SK-N-SH (cell line): ENCODE data around the gene TMEM187. TPM values are rescaled to one million over a fixed set of nuclear protein-coding genes. Genes with fewer than 3 reads are reported as not detected.

Source experiments
- CTCF ChIA-PET: fragments of 300-600, 350-600 bp; formaldehyde crosslinking; extraction: SDS; loops from one replicate; lab custom pipeline; 2021; lab: Yijun Ruan, JAX
- POLR2A ChIA-PET: fragments of 350-600 bp; sonication (Branson Sonifier 250); formaldehyde crosslinking; extraction: SDS; loops from one replicate; lab custom pipeline; 2020; ENCODE audit warnings: antibody characterized with exemption, inconsistent platforms; lab: Yijun Ruan, JAX
- DNase-seq: peaks from one replicate; pipeline ENCODE4 v3.0.0; 2012
- H2AFZ ChIP-seq: fragments of 200-600 bp; sonication (generic); 2 replicates; pipeline ENCODE4 v1.8.1; 2016; ENCODE audit warnings: antibody characterized with exemption, mild to moderate bottlenecking, low read depth
- H3F3A ChIP-seq: fragments of 200-600 bp; sonication (generic); replicated peaks from 2 replicates; pipeline ENCODE3; 2016; ENCODE audit warnings: antibody characterized with exemption, mild to moderate bottlenecking; ENCODE audit not compliant: insufficient read depth
- H3K27ac ChIP-seq, 2 experiments: fragments of 200-500 bp in 1 of 2; fragments of 200-600 bp in 1 of 2; sonication (Bioruptor generic) in 1 of 2; sonication (generic), shearing (Covaris generic) in 1 of 2; 2 replicates each; pipeline versions ENCODE4 v1.5.1 to v1.6.1; 2014 to 2016; ENCODE audit warnings: low read depth in 2 of 2, inconsistent platforms in 1 of 2, low read length in 1 of 2, mild to moderate bottlenecking in 1 of 2, mixed read lengths in 1 of 2
- H3K27me3 ChIP-seq: fragments of 200-600 bp; sonication (generic), shearing (Covaris generic); 2 replicates; pipeline ENCODE4 v1.6.1; 2016; ENCODE audit warnings: mixed run types; ENCODE audit not compliant: insufficient read depth
- H3K36me3 ChIP-seq, 2 experiments: fragments of 200-500 bp in 1 of 2; fragments of 200-600 bp in 1 of 2; sonication (Bioruptor generic) in 1 of 2; sonication (generic) in 1 of 2; replicated peaks in 1 of 2; 2 replicates each; pipeline versions ENCODE3 to v1.5.1; 2014 to 2016; ENCODE audit warnings: low read length in 1 of 2, mild to moderate bottlenecking in 1 of 2; ENCODE audit not compliant: insufficient read depth in 2 of 2, control insufficient read depth in 1 of 2
- H3K4me1 ChIP-seq, 2 experiments: fragments of 200-500 bp in 1 of 2; fragments of 200-600 bp in 1 of 2; sonication (Bioruptor generic) in 1 of 2; sonication (generic), shearing (Covaris generic) in 1 of 2; 2 replicates each; pipeline versions ENCODE4 v1.5.1 to v1.6.1; 2014 to 2016; ENCODE audit warnings: low read depth in 1 of 2, low read length in 1 of 2, mixed run types in 1 of 2; ENCODE audit not compliant: insufficient read depth in 2 of 2, control insufficient read depth in 1 of 2
- H3K4me2 ChIP-seq: fragments of 200-600 bp; sonication (generic), shearing (Covaris generic); 2 replicates; pipeline ENCODE4 v1.6.1; 2017; ENCODE audit warnings: mixed run types
- H3K4me3 ChIP-seq, 2 experiments: fragments of 200-500 bp in 1 of 2; fragments of 200-600 bp in 1 of 2; sonication (Bioruptor generic) in 1 of 2; sonication (generic), shearing (Covaris generic) in 1 of 2; 2 replicates each; pipeline versions ENCODE4 v1.5.1 to v1.8.1; 2014 to 2016; ENCODE audit warnings: low read depth in 2 of 2, inconsistent platforms in 1 of 2, low read length in 1 of 2, mild to moderate bottlenecking in 1 of 2, mixed read lengths in 1 of 2, moderate library complexity in 1 of 2
- H3K79me2 ChIP-seq: fragments of 200-600 bp; sonication (generic); 2 replicates; pipeline ENCODE4 v1.8.1; 2017; ENCODE audit warnings: mild to moderate bottlenecking; ENCODE audit not compliant: insufficient read depth
- H3K9ac ChIP-seq: fragments of 200-600 bp; sonication (generic); 2 replicates; pipeline ENCODE4 v1.6.1; 2017; ENCODE audit warnings: mixed run types
- H3K9me2 ChIP-seq: fragments of 200-600 bp; sonication (generic); 2 replicates; pipeline ENCODE4 v1.6.1; 2017; ENCODE audit warnings: mixed run types
- H3K9me3 ChIP-seq: fragments of 200-600 bp; sonication (generic); 2 replicates; pipeline ENCODE4 v1.6.1; 2017; ENCODE audit warnings: mixed run types, mild to moderate bottlenecking, moderate library complexity
- H4K20me1 ChIP-seq: fragments of 200-600 bp; sonication (generic); 2 replicates; pipeline ENCODE4 v1.6.1; 2017; ENCODE audit warnings: mild to moderate bottlenecking, mixed run types; ENCODE audit not compliant: insufficient read depth
- CHD2 ChIP-seq: fragments of 150-350 bp; IDR thresholded peaks from 2 replicates; pipeline ENCODE4 v1.6.1; 2018; ENCODE audit warnings: low read length; ENCODE audit not compliant: partially characterized antibody
- EZH2phosphoT487 ChIP-seq: fragments of 200-600 bp; sonication (generic); IDR thresholded peaks from 2 replicates; pipeline ENCODE4 v1.6.1; 2017; ENCODE audit warnings: low read depth, mixed run types, mild to moderate bottlenecking, antibody characterized with exemption, moderate library complexity, borderline replicate concordance
- POLR2AphosphoS5 ChIP-seq: IDR thresholded peaks from 2 replicates; pipeline ENCODE4 v1.6.1; 2012; ENCODE audit warnings: low read depth, low read length
- SMC3 ChIP-seq: IDR thresholded peaks from 2 replicates; pipeline ENCODE4 v1.6.1; 2012; ENCODE audit warnings: low read depth, low read length, improper control_type of control experiment
- TAF1 ChIP-seq: IDR thresholded peaks from 2 replicates; pipeline ENCODE4 v1.6.1; 2012; ENCODE audit warnings: low read depth, mild to moderate bottlenecking, low read length, moderate library complexity, borderline replicate concordance
- WGBS: methylation state at CpG from one replicate; pipeline ENCODE4 v1.1.6; 2017; ENCODE audit warnings: low lambda C conversion rate; 5-methylcytosine and 5-hydroxymethylcytosine counted together
- polyA plus RNA-seq, 3 experiments: library from polyadenylated mRNA; depleted of rRNA; stranded (reverse); fragments of >200 nt; gene quantifications; 2 replicates each; pipeline ENCODE4 v1.2.3, GENCODE V29; 2012
- TF ChIP-seq, protein P1 (sequence below): fragments of 150-350 bp; IDR thresholded peaks from 2 replicates; pipeline ENCODE4 v1.6.1; 2016; ENCODE audit warnings: mild to moderate bottlenecking, low read depth, low read length
- TF ChIP-seq, protein P2 (sequence below): IDR thresholded peaks from 2 replicates; pipeline ENCODE4 v1.4.0; 2012; ENCODE audit warnings: low read depth
- TF ChIP-seq, protein P3 (sequence below): IDR thresholded peaks from 2 replicates; pipeline ENCODE4; 2012
- TF ChIP-seq, protein P4 (sequence below): fragments of 200-600 bp; sonication (generic); IDR thresholded peaks from 2 replicates; pipeline ENCODE4 v1.6.1; 2017; ENCODE audit warnings: antibody characterized with exemption, mild to moderate bottlenecking, moderate library complexity

Gene TMEM187
- polyA plus RNA-seq, 1 of the 3 experiments (the other 2 are of a cell fraction) = 10.9 TPM

DNA sequence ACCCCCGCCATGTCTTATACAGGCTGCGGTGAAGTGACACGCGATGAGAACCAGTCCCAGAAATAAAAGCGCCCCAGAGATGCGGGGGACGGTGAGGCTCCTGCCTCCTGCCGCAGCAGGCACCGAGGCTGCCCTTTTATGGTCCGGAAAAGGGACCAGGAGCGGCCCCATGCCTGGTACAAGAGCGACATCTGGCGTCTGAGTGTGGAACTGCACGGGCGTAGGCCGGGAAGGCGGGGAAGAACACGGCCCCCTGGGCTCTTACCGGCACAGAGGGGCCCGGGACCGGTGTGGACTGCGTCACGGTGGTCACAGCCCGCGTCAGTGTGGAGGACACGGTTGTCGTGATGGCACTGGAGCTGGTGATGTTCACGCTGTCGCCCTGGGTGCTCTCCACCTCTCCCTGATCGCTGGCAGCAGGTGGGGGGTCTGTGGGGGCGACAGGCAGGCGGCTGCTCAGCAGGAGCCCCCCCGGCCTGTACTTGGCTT lies 19.2 kb upstream of the TMEM187 start (continued):
- TF ChIP-seq TAF1 (no peak), POLR2AphosphoS5 (no peak), EZH2phosphoT487 (no peak), CHD2 (no peak), SMC3 (peak; percentile 73)
- TF ChIP-seq, protein P1, sequence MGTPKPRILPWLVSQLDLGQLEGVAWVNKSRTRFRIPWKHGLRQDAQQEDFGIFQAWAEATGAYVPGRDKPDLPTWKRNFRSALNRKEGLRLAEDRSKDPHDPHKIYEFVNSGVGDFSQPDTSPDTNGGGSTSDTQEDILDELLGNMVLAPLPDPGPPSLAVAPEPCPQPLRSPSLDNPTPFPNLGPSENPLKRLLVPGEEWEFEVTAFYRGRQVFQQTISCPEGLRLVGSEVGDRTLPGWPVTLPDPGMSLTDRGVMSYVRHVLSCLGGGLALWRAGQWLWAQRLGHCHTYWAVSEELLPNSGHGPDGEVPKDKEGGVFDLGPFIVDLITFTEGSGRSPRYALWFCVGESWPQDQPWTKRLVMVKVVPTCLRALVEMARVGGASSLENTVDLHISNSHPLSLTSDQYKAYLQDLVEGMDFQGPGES = no peak
- TF ChIP-seq, protein P2, sequence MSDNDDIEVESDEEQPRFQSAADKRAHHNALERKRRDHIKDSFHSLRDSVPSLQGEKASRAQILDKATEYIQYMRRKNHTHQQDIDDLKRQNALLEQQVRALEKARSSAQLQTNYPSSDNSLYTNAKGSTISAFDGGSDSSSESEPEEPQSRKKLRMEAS = no peak

DNA sequence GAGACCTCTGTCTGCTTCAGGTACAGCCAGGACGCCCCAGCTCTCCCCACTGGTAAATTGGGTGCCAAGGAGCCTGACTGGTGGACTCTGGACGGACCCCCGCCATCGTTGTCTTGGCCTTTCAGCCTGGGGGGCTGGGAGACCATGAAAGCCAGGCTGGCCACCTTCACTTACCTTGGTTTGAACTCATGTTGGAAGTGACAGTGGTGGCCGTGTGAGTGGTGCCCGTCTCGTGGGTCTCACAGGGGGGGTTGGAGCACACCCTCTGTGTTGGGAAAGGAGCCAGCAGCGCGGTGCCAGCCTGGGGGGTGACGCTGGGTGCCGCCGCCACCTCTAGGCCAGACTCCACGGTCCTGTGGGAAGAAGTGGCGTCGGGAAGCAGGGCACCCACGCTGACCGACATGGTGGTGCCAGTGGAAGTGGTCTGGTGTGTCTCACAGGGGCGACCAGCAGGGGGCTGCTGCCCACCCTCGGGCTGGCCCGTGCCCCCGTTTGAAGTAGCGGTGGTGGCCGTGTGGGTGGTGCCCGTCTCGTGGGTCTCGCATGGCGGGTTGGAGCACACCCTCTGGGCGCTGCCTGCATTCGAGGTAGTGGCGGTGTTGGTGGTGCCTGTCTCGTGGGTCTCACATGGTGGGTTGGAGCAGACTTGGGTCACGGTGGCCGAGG lies 18.5 kb upstream of the TMEM187 start:
- Histone ChIP-seq H3K9me3 (no peaks in the 10 kb centered on the region), H3F3A (peaks cover 3% of the 10 kb centered on the region), H3K36me3 (peaks cover 13 to 97% of the 10 kb centered on the region in 2 experiments), H3K9me2 (no peaks in the 10 kb centered on the region), H3K4me1 (no peaks in the 10 kb centered on the region; a peak in 1 of 4 replicates), H3K27me3 (no peaks in the 10 kb centered on the region), H3K9ac (no peak overlapping the region), H3K79me2 (no peaks in the 10 kb centered on the region), H2AFZ (no peak overlapping the region), H3K4me2 (no peak overlapping the region), H3K4me3 (no peak overlapping the region), H4K20me1 (peaks cover 5% of the 10 kb centered on the region; the same call in 1 of the 2 replicates), H3K27ac (no peak overlapping the region)
- TF ChIP-seq, protein P3, sequence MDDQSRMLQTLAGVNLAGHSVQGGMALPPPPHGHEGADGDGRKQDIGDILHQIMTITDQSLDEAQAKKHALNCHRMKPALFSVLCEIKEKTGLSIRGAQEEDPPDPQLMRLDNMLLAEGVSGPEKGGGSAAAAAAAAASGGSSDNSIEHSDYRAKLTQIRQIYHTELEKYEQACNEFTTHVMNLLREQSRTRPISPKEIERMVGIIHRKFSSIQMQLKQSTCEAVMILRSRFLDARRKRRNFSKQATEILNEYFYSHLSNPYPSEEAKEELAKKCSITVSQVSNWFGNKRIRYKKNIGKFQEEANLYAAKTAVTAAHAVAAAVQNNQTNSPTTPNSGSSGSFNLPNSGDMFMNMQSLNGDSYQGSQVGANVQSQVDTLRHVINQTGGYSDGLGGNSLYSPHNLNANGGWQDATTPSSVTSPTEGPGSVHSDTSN = no peak
- TF ChIP-seq, protein P4, sequence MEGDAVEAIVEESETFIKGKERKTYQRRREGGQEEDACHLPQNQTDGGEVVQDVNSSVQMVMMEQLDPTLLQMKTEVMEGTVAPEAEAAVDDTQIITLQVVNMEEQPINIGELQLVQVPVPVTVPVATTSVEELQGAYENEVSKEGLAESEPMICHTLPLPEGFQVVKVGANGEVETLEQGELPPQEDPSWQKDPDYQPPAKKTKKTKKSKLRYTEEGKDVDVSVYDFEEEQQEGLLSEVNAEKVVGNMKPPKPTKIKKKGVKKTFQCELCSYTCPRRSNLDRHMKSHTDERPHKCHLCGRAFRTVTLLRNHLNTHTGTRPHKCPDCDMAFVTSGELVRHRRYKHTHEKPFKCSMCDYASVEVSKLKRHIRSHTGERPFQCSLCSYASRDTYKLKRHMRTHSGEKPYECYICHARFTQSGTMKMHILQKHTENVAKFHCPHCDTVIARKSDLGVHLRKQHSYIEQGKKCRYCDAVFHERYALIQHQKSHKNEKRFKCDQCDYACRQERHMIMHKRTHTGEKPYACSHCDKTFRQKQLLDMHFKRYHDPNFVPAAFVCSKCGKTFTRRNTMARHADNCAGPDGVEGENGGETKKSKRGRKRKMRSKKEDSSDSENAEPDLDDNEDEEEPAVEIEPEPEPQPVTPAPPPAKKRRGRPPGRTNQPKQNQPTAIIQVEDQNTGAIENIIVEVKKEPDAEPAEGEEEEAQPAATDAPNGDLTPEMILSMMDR = peak; percentile 18; the same call in 1 of the 2 replicates
- POLR2A ChIA-PET = no interaction called here
- CTCF ChIA-PET = interaction anchor here (0.6 to 11.8 kb wide), 11 partner anchors 10 to 416 kb away, joined by 3 to 271 read pairs (median 3); partner anchors contain the start of genes ARHGAP4, HCFC1, NAA10 and PLXNB3
- DNase-seq = peak; percentile 73
- 96% methylated on average over 15 of the region's 33 CpGs for WGBS
